ENCODE results near the gene HSF4. TPM values are rescaled to one million over a fixed set of nuclear protein-coding genes. Genes with fewer than 3 reads are reported as not detected.

HSF4 gene
- total RNA-seq, 1 donor from 2014 or later, result 5.1 TPM

DNA sequence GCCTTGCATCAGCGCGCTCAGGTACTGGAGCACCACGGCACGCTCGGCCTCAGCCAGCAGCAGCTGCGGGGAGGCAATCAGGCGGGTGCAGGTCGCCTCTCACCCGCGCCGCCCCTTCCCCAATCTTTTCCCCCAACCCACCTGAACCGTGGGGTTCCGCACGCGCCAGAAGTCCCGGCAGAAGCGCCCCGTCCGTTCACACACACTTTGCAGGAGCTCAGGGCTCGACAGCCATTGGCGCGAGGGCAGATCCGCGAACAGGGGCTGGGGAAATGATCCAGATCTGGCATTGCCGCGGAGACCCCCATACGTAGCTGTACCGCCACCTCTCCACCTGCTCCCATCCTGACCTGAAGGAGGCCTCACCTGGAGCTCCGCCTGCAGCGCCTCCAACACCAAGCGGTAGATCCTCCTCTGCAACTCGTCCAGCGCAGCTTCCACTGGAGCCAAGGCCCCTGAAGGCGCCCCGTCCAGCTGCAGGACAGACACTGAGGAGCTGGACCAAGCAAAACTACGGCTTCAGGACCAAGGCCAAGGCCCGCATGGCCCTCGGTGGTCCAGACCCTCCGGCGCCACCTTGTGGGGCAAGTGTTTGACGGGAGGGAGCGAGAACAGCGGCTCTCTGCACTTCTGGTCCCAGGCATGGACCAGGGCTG, 20.6 kb downstream of the HSF4 start:
- DNase-seq, result peak; percentile 46

GRCh38 chr16:67185651-67186134, 21.1 kb downstream of the HSF4 start:
- DNase-seq, result no peak

- no peak for DNase-seq
Observed at GRCh38 chr16:67186550-67186950, 22.0 kb downstream of the HSF4 start.

DNA sequence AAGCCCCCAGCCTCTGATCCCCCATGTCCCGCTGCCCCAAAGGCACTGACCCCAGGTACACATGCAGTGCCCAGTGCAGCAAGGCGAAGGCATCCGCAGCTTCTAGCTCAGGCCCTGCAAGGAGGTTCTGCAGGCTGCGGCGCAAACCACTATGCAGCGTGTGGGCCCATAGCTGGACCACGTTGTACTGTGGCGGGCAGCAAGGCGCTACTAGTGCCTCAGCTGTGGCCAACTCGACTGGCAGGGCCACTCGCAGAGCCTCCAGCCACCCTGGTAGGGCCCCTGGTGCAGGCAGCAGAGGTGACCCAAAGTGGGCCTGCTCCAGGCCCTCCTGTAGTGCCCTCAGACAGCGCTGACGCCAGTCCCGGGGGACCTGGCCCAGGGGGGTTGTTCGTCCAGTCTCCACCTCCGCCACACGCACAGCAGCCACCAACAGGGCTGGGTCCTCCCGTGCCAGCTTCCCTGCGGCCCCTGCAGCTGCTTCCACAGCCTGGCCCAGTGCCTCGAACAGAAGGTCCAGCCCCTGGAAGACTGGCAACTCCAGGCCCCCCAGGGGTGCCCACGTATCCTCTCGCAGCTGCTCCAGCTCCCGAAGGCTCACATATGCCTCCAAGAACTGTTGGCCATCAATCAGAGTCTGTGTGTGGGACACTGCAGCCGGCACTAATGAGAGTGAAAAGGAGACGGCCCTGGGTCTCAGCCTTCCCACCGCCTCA, 22.8 kb downstream of the HSF4 start:
- DNase-seq, result no peak

- DNase-seq, result no peak
Observed at GRCh38 chr16:67188323-67188722, 23.8 kb downstream of the HSF4 start.

DNA sequence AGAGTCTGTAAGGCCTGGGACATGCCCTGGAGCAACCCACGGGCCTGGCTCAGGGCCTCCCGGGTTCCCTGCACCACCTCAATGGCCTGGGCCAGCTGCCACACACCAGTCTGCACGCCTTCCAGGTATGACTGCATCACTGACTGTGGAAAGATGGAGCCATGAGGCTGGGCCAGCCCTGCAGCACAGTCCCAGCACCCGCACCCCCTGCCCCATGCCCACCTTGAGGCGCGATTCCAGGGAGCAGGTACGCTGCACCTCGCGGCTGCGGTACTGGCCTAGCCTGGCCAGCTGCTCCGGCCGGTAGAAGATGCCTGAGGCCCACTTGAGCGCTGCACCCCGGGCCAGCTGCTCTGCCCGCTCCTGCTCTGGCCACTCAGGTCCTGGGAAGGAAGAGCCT, 24.3 kb downstream of the HSF4 start:
- no peak for DNase-seq

- no peak for DNase-seq
Observed at GRCh38 chr16:67190041-67190440, 25.5 kb downstream of the HSF4 start, which contains the start of gene EXOC3L1. EXOC3L1 (minus strand) TSS chr16:67190136; CDS start chr16:67189676, 460 bp downstream.

GRCh38 chr16:67190448-67191399, 26.2 kb downstream of the HSF4 start:
- DNase-seq, result no peak

DNA sequence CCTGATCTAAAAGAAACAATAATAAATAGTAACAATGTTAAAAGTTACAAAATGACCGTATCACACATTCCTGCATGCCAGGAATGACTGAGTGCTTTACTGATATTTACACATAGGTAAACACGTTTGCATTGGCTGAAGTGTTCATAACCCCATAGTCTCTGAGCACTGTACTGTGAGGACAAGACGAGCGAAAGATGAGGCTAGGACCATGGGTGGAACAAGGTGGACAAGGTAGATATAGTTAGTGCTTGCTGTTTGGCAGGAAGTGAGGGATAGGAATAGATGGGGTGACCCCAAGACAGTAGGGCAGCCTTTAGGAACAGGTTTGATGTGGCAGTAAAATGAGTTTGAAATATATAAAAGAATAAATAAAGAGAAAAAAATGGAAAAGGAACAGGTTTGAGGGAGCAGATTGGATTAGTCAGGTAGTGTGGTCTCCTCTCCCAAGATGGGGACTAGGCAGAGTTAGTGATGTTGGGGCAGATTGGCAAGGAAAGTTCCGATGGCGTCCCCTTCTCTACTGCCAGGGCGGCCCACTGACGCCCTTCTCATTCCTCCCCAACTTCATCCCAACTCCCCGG, 27.0 kb downstream of the HSF4 start:
- no peak for DNase-seq

GRCh38 chr16:67191995-67192681, 27.6 kb downstream of the HSF4 start, which contains the start of gene E2F4:
E2F4 (plus strand) TSS chr16:67192155; CDS start chr16:67192228, 73 bp downstream.
- DNase-seq, result peak; percentile 91

- no peak for DNase-seq
Observed at GRCh38 chr16:67192781-67193361, 28.3 kb downstream of the HSF4 start.

DNA sequence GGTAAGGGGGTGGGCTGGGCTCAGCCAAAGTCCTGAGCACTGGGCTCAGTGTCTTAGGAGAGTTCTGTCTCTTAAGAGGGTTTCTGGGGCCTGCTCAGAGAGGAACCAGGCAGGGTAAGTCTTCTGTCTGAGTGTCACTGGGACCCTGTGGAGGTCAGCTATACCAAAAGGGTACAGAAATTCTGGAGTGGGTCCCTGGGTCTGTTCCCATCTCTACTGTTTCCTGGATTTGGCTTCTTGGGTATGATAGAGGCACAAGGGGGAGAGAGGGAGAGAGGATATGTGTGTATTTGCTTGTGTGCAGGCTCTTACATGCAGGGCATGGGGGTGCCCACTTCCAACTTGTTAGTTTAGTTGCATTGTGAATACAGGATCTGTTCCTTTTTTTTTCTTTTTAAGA, 29.0 kb downstream of the HSF4 start:
- no peak for DNase-seq

- DNase-seq, result no peak
Observed at GRCh38 chr16:67194260-67194659, 29.7 kb downstream of the HSF4 start.

- DNase-seq, result no peak
Observed at GRCh38 chr16:67195676-67196075, 31.1 kb downstream of the HSF4 start.

- no peak for DNase-seq
Observed at GRCh38 chr16:67196881-67197280, 32.3 kb downstream of the HSF4 start.

DNA sequence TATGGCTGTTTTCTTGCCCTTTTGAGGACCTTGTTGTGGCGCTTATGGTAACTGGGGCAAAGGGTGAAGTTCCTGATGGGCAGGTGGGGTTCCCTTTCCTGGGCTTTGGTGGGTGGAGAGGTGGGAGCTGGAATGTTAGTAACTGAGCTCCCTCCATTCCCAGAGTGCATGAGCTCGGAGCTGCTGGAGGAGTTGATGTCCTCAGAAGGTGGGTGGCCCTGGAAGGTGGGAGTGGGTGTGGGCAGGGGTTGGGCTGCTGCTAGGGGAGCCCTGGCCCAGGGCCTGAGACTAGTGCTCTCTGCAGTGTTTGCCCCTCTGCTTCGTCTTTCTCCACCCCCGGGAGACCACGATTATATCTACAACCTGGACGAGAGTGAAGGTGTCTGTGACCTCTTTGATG, 33.2 kb downstream of the HSF4 start:
- no peak for DNase-seq

DNA sequence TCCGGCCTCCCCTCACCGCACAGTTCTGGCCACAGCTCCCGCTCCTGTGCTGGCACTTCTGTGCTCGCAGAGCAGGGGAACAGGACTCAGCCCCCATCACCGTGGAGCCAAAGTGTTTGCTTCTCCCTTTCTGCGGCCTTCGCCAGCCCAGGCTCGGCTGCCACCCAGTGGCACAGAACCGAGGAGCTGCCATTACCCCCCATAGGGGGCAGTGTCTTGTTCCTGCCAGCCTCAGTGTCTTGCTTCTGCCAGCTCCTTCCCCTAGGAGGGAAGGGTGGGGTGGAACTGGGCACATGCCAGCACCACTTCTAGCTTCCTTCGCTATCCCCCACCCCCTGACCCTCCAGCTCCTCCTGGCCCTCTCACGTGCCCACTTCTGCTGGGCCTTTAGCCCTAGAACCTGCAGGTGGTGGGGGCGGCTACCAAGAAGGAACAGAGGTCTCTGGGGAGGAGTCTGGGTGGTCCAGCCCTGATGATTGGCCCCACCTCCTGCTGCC, 33.7 kb downstream of the HSF4 start:
- no peak for DNase-seq

GRCh38 chr16:67199011-67199807, 34.7 kb downstream of the HSF4 start, which contains the start of gene ELMO3:
ELMO3 (plus strand) TSS chr16:67199131; CDS start chr16:67199327, 196 bp downstream.
- no peak for DNase-seq

GRCh38 chr16:67199808-67200198, 35.3 kb downstream of the HSF4 start:
- DNase-seq, result no peak

GRCh38 chr16:67200491-67200890, 35.9 kb downstream of the HSF4 start:
- DNase-seq, result no peak

Measured in occipital lobe (tissue), 2 donors.